Heart left ventricle (tissue), 16 donors: ENCODE results near the gene CDK18. TPM values are rescaled to one million over a fixed set of nuclear protein-coding genes. Genes with fewer than 3 reads are reported as not detected.

Experiments used
- ATAC-seq, 4 donors: fragments of 200-7000 bp; cut with Tn5 transposase; one replicate each; pipeline ENCODE4 v1.9.1; 2020 to 2022; ENCODE audit warnings: moderate library complexity in 4 of 4, mild to moderate bottlenecking in 3 of 4, moderate number of reproducible peaks in 1 of 4
- DNase-seq, 5 donors: peaks; one replicate each; pipeline ENCODE4 v3.0.0-alpha.2; 2020
- H3K27ac ChIP-seq, 12 donors: fragments of 200-600 bp; sonication (generic) in 4 of 12; one replicate each; pipeline versions ENCODE4 v1.5.0 to v1.8.0; 2016 to 2022; ENCODE audit warnings: mild to moderate bottlenecking in 2 of 12
- H3K27me3 ChIP-seq, 9 donors: fragments of 200-600 bp; sonication (generic) in 2 of 9; one replicate each; pipeline versions ENCODE4 v1.5.1 to v1.8.0; 2016 to 2022; ENCODE audit warnings: mild to moderate bottlenecking in 3 of 9
- H3K36me3 ChIP-seq, 9 donors: fragments of 200-600 bp; sonication (generic) in 2 of 9; one replicate each; pipeline versions ENCODE4 v1.5.0 to v1.8.0; 2018 to 2022; ENCODE audit warnings: mild to moderate bottlenecking in 2 of 9
- H3K4me1 ChIP-seq, 12 donors: fragments of 200-600 bp; sonication (generic) in 4 of 12; one replicate each; pipeline versions ENCODE4 v1.5.0 to v1.8.0; 2016 to 2022; ENCODE audit warnings: mild to moderate bottlenecking in 3 of 12
- H3K4me3 ChIP-seq, 12 donors: fragments of 200-600 bp; sonication (generic) in 4 of 12; one replicate each; pipeline versions ENCODE4 v1.5.0 to v1.8.0; 2017 to 2022; ENCODE audit warnings: mild to moderate bottlenecking in 9 of 12, moderate library complexity in 4 of 12
- H3K9me3 ChIP-seq, 12 donors: fragments of 200-600 bp; sonication (generic) in 4 of 12; one replicate each; pipeline versions ENCODE4 v1.5.0 to v1.8.0; 2016 to 2022; ENCODE audit warnings: mild to moderate bottlenecking in 1 of 12
- CTCF ChIP-seq, 12 donors: fragments of 200-600 bp; sonication (generic) in 4 of 12; IDR thresholded peaks; one replicate each; pipeline versions ENCODE4 v1.5.0 to v1.8.0; 2018 to 2022; ENCODE audit warnings: antibody characterized with exemption in 12 of 12, mild to moderate bottlenecking in 5 of 12
- POLR2A ChIP-seq, 2 donors: fragments of 450-650 bp; IDR thresholded peaks; one replicate each; pipeline ENCODE4 v1.6.1; 2017; ENCODE audit warnings: antibody characterized with exemption in 2 of 2, mild to moderate bottlenecking in 2 of 2, moderate library complexity in 2 of 2
- WGBS, 4 donors: extraction: QIAGEN DNeasy Blood & Tissue Kit in 2 of 4; methylation state at CpG; one replicate each; pipeline versions ENCODE4 v1.1.5 to v1.1.7; 2013 to 2018; 5-methylcytosine and 5-hydroxymethylcytosine counted together
- intact Hi-C, 10 donors: fragments of 100-400 bp; cut with DNase I; formaldehyde crosslinking; loops; one replicate each; pipeline versions ENCODE4 v1.11.1 to v1.14.2; 2022
- polyA plus RNA-seq, 2 donors: library from polyadenylated mRNA; stranded (reverse); fragments of 200-250 nt; gene quantifications; one replicate each; pipeline ENCODE4 v1.2.3, GENCODE V29; 2013
- total RNA-seq, 9 donors: library from RNA; depleted of rRNA in 2 of 9; stranded (reverse); fragments of >200 nt in 2 of 9; fragmentation: NEBNext Ultra II Directional in 3 of 9; extraction: Animal tissue kit (Norgen Biotek cat#: 25700) in 3 of 9; gene quantifications; one replicate each; pipeline versions ENCODE4 v1.1.0 to v1.2.4, GENCODE V29; 2016 to 2023
- donor health status: ischemic (EF 13 %, LVEDD 7.1; RV severe dilation, severe dysfunction).
- donor health status: healthy with polysubstance abuse.
- donor health status: DM: no; HTN: yes; CAD: no.
- donor health status: DM: no; HTN: no; CAD: no.
- donor health status: ischemic (EF 25% LVEDD 6.9; RV normal size, moderate dysfunction).
- donor health status: ischemic (EF 25% LVEDD 5.7; RV mildly dilated, moderate dysfunction).
- donor health status: healthy.
- donor health status: DM: yes; HTN: yes; CAD: no.
- donor health status: ischemic (EF 35%, LVEDD 5.7; RV mildly dilated, moderate dysfunction).
- donor health status: nonischemic (EF 11% LVEDD 7.7; RV severe dilation, severe dysfunction).
- donor health status: DM: yes; HTN: yes; CAD: no.
- donor health status: PGD.
- donor health status: ischemic (EF 29% LVEDD 5.4; RV normal size, mild dysfunction).
- donor health status: nonischemic (EF 23%, LVEDD 6.1; RV moderate dilation, normal function).

Gene CDK18
- total and polyA plus RNA-seq, 11 donors = 62.5 to 198 (median 141) TPM

DNA sequence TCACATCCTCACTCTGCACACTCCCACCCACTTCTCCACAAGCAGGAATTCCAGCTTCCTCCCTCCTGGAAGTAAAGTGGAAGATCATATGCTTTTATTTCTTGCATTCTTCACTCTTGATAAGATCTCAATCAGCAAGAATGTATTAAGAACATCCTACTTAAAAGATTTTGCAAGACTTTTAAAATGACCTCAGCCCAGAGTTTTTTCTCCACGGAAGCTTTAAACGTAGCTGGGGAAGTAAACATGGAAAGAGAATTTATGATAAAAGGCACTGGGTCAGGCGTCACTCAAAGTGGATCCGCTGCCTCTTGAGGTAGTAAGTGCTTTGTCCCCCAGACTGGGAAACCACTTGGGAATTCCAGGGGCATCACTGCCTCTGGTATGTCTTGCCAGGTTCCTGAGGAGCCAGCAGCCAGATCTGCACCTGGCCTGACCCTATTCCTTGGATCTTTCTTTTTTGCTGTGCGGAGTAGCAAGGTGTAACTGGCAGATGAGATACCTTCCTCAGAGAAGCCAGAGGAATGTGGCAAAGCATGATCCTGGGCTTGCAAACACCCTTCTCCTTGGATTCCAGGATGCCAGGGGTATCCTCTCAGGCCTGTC lies 33.9 kb downstream of the CDK18 start:
- Histone ChIP-seq H3K27me3 (peaks cover 0 to 7% (median 0%) of the 10 kb centered on the region in 9 donors), H3K36me3 (no peaks in the 10 kb centered on the region), H3K4me1 (peaks cover 0 to 30% (median 14%) of the 10 kb centered on the region in 12 donors), H3K9me3 (no peaks in the 10 kb centered on the region), H3K4me3 (no peak overlapping the region), H3K27ac (peak overlapping the region in 7 of 12 donors; percentile 12 to 55 (median 21))
- ATAC-seq (no peak), DNase-seq (peak in 1 of 5 donors; percentile 17)
- TF ChIP-seq POLR2A (IDR thresholded peaks at IDR 0.05) (no peak), CTCF (IDR thresholded peaks at IDR 0.05) (no peak)
- WGBS, 4 donors = 39 to 49% (median 44%) methylated on average over 5 of the region's 5 CpGs
- intact Hi-C loops = loop anchor here in 3 of 10 donors (5.0 to 10.0 kb wide), 3 partner anchors 44 to 96 kb away; partner anchors contain the start of gene ELK4 (in 1 of the 3)

- Histone ChIP-seq H3K4me3 (no peak overlapping the region), H3K4me1 (peaks cover 0 to 40% (median 22%) of the 10 kb centered on the region in 12 donors), H3K27ac (peak overlapping the region in 1 of 12 donors; percentile 85), H3K27me3 (peaks cover 0 to 13% (median 0%) of the 10 kb centered on the region in 9 donors), H3K36me3 (no peaks in the 10 kb centered on the region), H3K9me3 (no peaks in the 10 kb centered on the region)
- intact Hi-C loops = loop anchor here in 2 of 10 donors (5.0 kb wide), 1 partner anchor 41 kb away; no protein-coding TSS in a partner anchor
- WGBS, 4 donors = 78 to 84% (median 81%) methylated on average over 6 of the region's 6 CpGs
- TF ChIP-seq POLR2A (IDR thresholded peaks at IDR 0.05) (no peak), CTCF (IDR thresholded peaks at IDR 0.05) (no peak)
- ATAC-seq (no peak), DNase-seq (no peak)
Observed at GRCh38 chr1:205541161-205541886, 36.9 kb downstream of the CDK18 start.

DNA sequence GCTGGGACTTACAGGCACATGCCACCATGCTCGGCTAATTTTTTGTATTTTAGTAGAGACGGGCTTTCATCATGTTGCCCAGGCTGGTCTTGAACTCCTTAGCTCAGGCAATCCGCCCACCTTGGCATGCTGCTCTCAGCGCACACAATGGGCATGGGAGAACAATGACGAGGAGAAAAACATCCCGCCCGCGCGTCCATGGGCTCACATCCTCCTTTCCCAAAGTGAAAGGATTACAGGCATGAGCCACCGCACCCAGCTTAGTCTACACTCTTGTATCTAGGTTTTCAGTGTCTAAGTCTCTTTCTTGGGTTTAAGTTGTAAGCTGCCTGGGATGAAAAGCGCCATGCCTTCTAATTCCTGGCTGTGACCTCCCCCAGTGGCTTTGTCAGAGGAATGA lies 37.9 kb downstream of the CDK18 start:
- DNase-seq = peak in 1 of 5 donors; percentile 68
- intact Hi-C loops = loop anchor here in 2 of 10 donors (5.0 kb wide), 1 partner anchor 40 kb away; no protein-coding TSS in a partner anchor
- Histone ChIP-seq H3K27ac (peak overlapping the region in 11 of 12 donors; percentile 9 to 86 (median 79)), H3K4me1 (peaks cover 0 to 33% (median 21%) of the 10 kb centered on the region in 12 donors), H3K9me3 (no peaks in the 10 kb centered on the region), H3K4me3 (peak overlapping the region in 1 of 12 donors; percentile 37), H3K27me3 (peaks cover 0 to 13% (median 0%) of the 10 kb centered on the region in 9 donors), H3K36me3 (no peaks in the 10 kb centered on the region)
- peak in 2 of 4 donors; percentile 35 to 67 for ATAC-seq
- TF ChIP-seq CTCF (IDR thresholded peaks at IDR 0.05) (no peak), POLR2A (IDR thresholded peaks at IDR 0.05) (no peak)
- WGBS, 4 donors = 61 to 71% (median 66%) methylated on average over 11 of the region's 11 CpGs
